Endothelial cell of umbilical vein (primary cell): ENCODE data around the gene MATK.

Source experiments
- FOS ChIP-seq: IDR thresholded peaks from 2 replicates; pipeline ENCODE4 v1.6.1; 2011; ENCODE audit warnings: mild to moderate bottlenecking, low read length, moderate library complexity, borderline replicate concordance; ENCODE audit not compliant: insufficient read depth
- JUN ChIP-seq: IDR thresholded peaks from 2 replicates; pipeline ENCODE4 v1.6.1; 2011; ENCODE audit warnings: borderline replicate concordance, low read depth; ENCODE audit not compliant: insufficient read length, insufficient read depth
- POLR2A ChIP-seq: IDR thresholded peaks from 2 replicates; pipeline ENCODE4 v1.6.1; 2012; ENCODE audit warnings: low read depth, mild to moderate bottlenecking, control low read depth, low read length
- POLR2AphosphoS5 ChIP-seq: IDR thresholded peaks from 2 replicates; pipeline ENCODE4 v1.6.1; 2012; ENCODE audit warnings: low read depth, mild to moderate bottlenecking, control low read depth, low read length, moderate library complexity; ENCODE audit not compliant: insufficient read depth
- TF ChIP-seq, protein P1 (sequence below), 2 donors: IDR thresholded peaks; 1 replicate in 1 of 2; 2 replicates in 1 of 2; pipeline ENCODE4 v1.5.1; 2011; ENCODE audit warnings: low read length in 2 of 2, mild to moderate bottlenecking in 2 of 2, moderate library complexity in 2 of 2, control low read depth in 1 of 2, inconsistent platforms in 1 of 2, low read depth in 1 of 2; ENCODE audit not compliant: insufficient read depth in 1 of 2; ENCODE audit errors: extremely low read depth in 1 of 2
- TF ChIP-seq, protein P2 (sequence below): IDR thresholded peaks from 2 replicates; pipeline ENCODE4 v1.6.1; 2011; ENCODE audit not compliant: insufficient read depth, insufficient read length

DNA sequence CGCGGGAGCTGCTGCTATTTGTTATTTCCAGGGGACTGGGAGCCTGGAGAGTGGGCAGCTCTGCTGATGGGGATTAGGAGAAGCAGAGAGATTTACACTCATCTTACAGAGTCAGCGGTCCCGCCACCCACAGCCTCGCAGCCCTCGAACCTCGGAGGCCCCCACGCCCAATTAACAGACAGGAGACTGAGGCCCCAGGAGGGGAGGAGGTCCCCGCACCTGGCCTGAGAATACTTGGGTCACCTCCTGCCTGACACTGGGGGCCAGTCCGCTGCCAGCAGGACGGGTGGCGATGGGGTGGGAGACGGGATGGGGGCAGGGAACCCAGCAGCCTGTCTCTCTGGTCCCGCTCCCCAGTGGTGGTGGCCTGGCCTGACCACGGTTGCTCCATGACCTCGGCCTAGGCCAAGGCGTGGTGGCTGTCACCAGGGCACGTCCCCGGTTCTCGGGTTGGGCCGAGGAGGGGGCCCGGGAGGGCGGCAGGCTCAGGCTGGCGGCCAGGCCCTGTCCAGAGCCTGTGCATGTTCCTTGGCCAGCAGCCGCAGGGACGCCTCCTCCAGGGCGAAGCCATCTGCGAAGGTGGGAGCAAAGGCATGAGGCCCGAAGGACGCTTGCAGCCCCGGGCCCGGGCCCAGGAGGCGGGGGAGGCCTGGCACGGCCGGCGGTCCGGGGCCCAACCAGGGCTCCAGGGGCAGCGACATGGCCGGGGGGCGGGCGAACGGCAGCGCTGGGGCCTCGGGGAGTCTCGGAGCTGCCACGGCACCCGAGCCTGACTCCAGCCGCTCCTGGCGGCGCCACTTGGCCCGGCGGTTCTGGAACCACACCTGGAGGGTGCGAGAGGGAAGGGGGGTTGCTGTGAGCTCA is 15.8 kb downstream of the MATK start:
- TF ChIP-seq, protein P1, sequence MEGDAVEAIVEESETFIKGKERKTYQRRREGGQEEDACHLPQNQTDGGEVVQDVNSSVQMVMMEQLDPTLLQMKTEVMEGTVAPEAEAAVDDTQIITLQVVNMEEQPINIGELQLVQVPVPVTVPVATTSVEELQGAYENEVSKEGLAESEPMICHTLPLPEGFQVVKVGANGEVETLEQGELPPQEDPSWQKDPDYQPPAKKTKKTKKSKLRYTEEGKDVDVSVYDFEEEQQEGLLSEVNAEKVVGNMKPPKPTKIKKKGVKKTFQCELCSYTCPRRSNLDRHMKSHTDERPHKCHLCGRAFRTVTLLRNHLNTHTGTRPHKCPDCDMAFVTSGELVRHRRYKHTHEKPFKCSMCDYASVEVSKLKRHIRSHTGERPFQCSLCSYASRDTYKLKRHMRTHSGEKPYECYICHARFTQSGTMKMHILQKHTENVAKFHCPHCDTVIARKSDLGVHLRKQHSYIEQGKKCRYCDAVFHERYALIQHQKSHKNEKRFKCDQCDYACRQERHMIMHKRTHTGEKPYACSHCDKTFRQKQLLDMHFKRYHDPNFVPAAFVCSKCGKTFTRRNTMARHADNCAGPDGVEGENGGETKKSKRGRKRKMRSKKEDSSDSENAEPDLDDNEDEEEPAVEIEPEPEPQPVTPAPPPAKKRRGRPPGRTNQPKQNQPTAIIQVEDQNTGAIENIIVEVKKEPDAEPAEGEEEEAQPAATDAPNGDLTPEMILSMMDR (IDR thresholded peaks at IDR 0.05; ENCODE audit: extremely low read depth in 1 of 2, insufficient read depth in 1 of 2, low read depth in 1 of 2, low read length in 2 of 2): no peak
- TF ChIP-seq POLR2AphosphoS5 (no peak), POLR2A (no peak), FOS (no peak), JUN (no peak)
- TF ChIP-seq, protein P2, sequence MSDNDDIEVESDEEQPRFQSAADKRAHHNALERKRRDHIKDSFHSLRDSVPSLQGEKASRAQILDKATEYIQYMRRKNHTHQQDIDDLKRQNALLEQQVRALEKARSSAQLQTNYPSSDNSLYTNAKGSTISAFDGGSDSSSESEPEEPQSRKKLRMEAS: no peak
